IMR-90 (cell line): ENCODE results near the gene DCUN1D2. TPM values are rescaled to one million over a fixed set of nuclear protein-coding genes. Genes with fewer than 3 reads are reported as not detected.

Experiments
- ATAC-seq: fragments of 200-7000 bp; cut with Tn5 transposase; 2 replicates; pipeline ENCODE4 v1.9.1; 2020; ENCODE audit warnings: low read depth, mild to moderate bottlenecking, moderate library complexity
- BruUV-seq: library from RNA; stranded (reverse); fragments of 400-500 nt; replicated peaks from 2 replicates; lab custom pipeline; 2021; lab: Mats Ljungman, UMichigan
- CTCF ChIA-PET: fragments of 300-600 bp; formaldehyde crosslinking; extraction: SDS; loops from one replicate; lab custom pipeline; 2021; ENCODE audit warnings: antibody characterized with exemption; lab: Yijun Ruan, JAX
- POLR2A ChIA-PET: fragments of 300-600 bp; sonication (Branson Sonifier 250); formaldehyde crosslinking; loops from one replicate; lab custom pipeline; 2022; ENCODE audit warnings: antibody characterized with exemption; ENCODE audit not compliant: unreplicated experiment; lab: Charles Lee
- DNase-seq: peaks from one replicate; pipeline ENCODE4 v3.0.0; 2013
- H2AFZ ChIP-seq: replicated peaks from 2 replicates; pipeline ENCODE3; 2013; ENCODE audit warnings: low read length, mild to moderate bottlenecking; ENCODE audit not compliant: poor library complexity
- H2AK5ac ChIP-seq: 2 replicates; pipeline ENCODE4 v1.6.1; 2013; ENCODE audit warnings: low read depth, low read length, inconsistent platforms
- H2AK9ac ChIP-seq: replicated peaks from 2 replicates; pipeline ENCODE3; 2013; ENCODE audit warnings: mild to moderate bottlenecking, low read depth, low read length, moderate library complexity; ENCODE audit not compliant: poor library complexity
- H2BK120ac ChIP-seq: 2 replicates; pipeline ENCODE4 v1.6.1; 2013; ENCODE audit warnings: low read depth, low read length, inconsistent platforms
- H2BK15ac ChIP-seq: 3 replicates; pipeline ENCODE4 v1.6.1; 2013; ENCODE audit warnings: low read depth, low read length, inconsistent platforms
- H2BK20ac ChIP-seq: 2 replicates; pipeline ENCODE4 v1.6.1; 2013; ENCODE audit warnings: low read depth, mild to moderate bottlenecking, inconsistent platforms, low read length, moderate library complexity
- H2BK5ac ChIP-seq: 2 replicates; pipeline ENCODE4 v1.6.1; 2013; ENCODE audit warnings: mild to moderate bottlenecking, low read depth, low read length, inconsistent platforms; ENCODE audit not compliant: poor library complexity, severe bottlenecking
- H3K14ac ChIP-seq: replicated peaks from 2 replicates; pipeline ENCODE4 v1.6.1; 2013; ENCODE audit warnings: low read depth, low read length, inconsistent platforms
- H3K18ac ChIP-seq: 2 replicates; pipeline ENCODE4 v1.6.1; 2013; ENCODE audit warnings: low read depth, low read length, control low read depth
- H3K23ac ChIP-seq: 2 replicates; pipeline ENCODE4 v1.6.1; 2013; ENCODE audit warnings: low read depth, low read length, inconsistent platforms
- H3K27ac ChIP-seq: 2 replicates; pipeline ENCODE4 v1.5.1; 2013; ENCODE audit warnings: mild to moderate bottlenecking, control low read depth, low read length; ENCODE audit not compliant: insufficient read depth
- H3K27me3 ChIP-seq: 2 replicates; pipeline ENCODE4 v1.6.1; 2013; ENCODE audit warnings: low read length; ENCODE audit not compliant: control insufficient read depth, insufficient read depth
- H3K36me3 ChIP-seq: 2 replicates; pipeline ENCODE4 v1.6.1; 2013; ENCODE audit warnings: low read length, mixed read lengths; ENCODE audit not compliant: control insufficient read depth, insufficient read depth
- H3K4ac ChIP-seq: 2 replicates; pipeline ENCODE4 v1.6.1; 2013; ENCODE audit warnings: low read depth, low read length, inconsistent platforms
- H3K4me1 ChIP-seq: 2 replicates; pipeline ENCODE4 v1.6.1; 2013; ENCODE audit warnings: low read length, mixed read lengths; ENCODE audit not compliant: control insufficient read depth, insufficient read depth
- H3K4me2 ChIP-seq: 2 replicates; pipeline ENCODE4 v1.6.1; 2013; ENCODE audit warnings: low read depth, mild to moderate bottlenecking, control low read depth, low read length, moderate library complexity
- H3K4me3 ChIP-seq: 2 replicates; pipeline ENCODE4 v1.5.1; 2013; ENCODE audit warnings: low read depth, mild to moderate bottlenecking, control low read depth, low read length, moderate library complexity; ENCODE audit not compliant: insufficient read depth
- H3K56ac ChIP-seq: 2 replicates; pipeline ENCODE4 v1.6.1; 2013; ENCODE audit warnings: low read length, inconsistent platforms; ENCODE audit not compliant: insufficient read depth; ENCODE audit errors: extremely low read depth
- H3K79me1 ChIP-seq, 2 experiments: 2 replicates each; pipeline ENCODE4 v1.6.1; 2013; ENCODE audit warnings: low read length in 2 of 2, inconsistent platforms in 1 of 2, low read depth in 1 of 2
- H3K9ac ChIP-seq: 2 replicates; pipeline ENCODE4 v1.6.1; 2013; ENCODE audit warnings: low read depth, low read length, control low read depth
- H3K9me1 ChIP-seq: 2 replicates; pipeline ENCODE4 v1.6.1; 2013; ENCODE audit warnings: low read length, inconsistent platforms; ENCODE audit not compliant: insufficient read depth
- H3K9me3 ChIP-seq: 2 replicates; pipeline ENCODE4 v1.6.1; 2013; ENCODE audit warnings: low read length; ENCODE audit not compliant: control insufficient read depth, insufficient read depth
- H4K20me1 ChIP-seq: 2 replicates; pipeline ENCODE4 v1.6.1; 2013; ENCODE audit warnings: low read length, inconsistent platforms; ENCODE audit not compliant: insufficient read depth
- H4K5ac ChIP-seq: 2 replicates; pipeline ENCODE4 v1.6.1; 2013; ENCODE audit warnings: mild to moderate bottlenecking, low read depth, low read length, control low read depth
- H4K8ac ChIP-seq, 2 experiments: 2 replicates each; pipeline ENCODE4 v1.6.1; 2013; ENCODE audit warnings: low read depth in 2 of 2, low read length in 2 of 2, control low read depth in 1 of 2, inconsistent platforms in 1 of 2
- H4K91ac ChIP-seq: 2 replicates; pipeline ENCODE4 v1.6.1; 2013; ENCODE audit warnings: low read depth, low read length, inconsistent platforms; ENCODE audit not compliant: insufficient read depth
- BHLHE40 ChIP-seq: fragments of 150-350 bp; IDR thresholded peaks from 2 replicates; pipeline ENCODE4 v1.6.1; 2016; ENCODE audit warnings: mild to moderate bottlenecking, low read depth, low read length
- CEBPB ChIP-seq: IDR thresholded peaks from 2 replicates; pipeline ENCODE4 v1.6.1; 2012; ENCODE audit warnings: low read depth, low read length, improper control_type of control experiment
- CHD1 ChIP-seq: IDR thresholded peaks from 2 replicates; pipeline ENCODE4 v1.6.1; 2012; ENCODE audit warnings: low read depth, low read length, improper control_type of control experiment
- FOS ChIP-seq: fragments of 150-350 bp; IDR thresholded peaks from 2 replicates; pipeline ENCODE4 v1.6.1; 2016; ENCODE audit warnings: low read depth, low read length
- MAFK ChIP-seq: IDR thresholded peaks from 2 replicates; pipeline ENCODE4 v1.6.1; 2012; ENCODE audit warnings: low read depth, low read length, improper control_type of control experiment
- MAZ ChIP-seq: IDR thresholded peaks from 2 replicates; pipeline ENCODE4 v1.6.1; 2012; ENCODE audit warnings: low read depth, mild to moderate bottlenecking, low read length, improper control_type of control experiment, moderate library complexity, borderline replicate concordance
- MXI1 ChIP-seq: IDR thresholded peaks from 2 replicates; pipeline ENCODE4 v1.6.1; 2012; ENCODE audit warnings: low read depth, mild to moderate bottlenecking, low read length, moderate library complexity, borderline replicate concordance
- NFE2L2 ChIP-seq: fragments of 150-350 bp; IDR thresholded peaks from 2 replicates; pipeline ENCODE4 v1.6.1; 2016; ENCODE audit warnings: low read depth, mild to moderate bottlenecking, low read length
- POLR2A ChIP-seq: IDR thresholded peaks from 2 replicates; pipeline ENCODE4 v1.6.1; 2012; ENCODE audit warnings: mild to moderate bottlenecking, low read depth, low read length
- RAD21 ChIP-seq: IDR thresholded peaks from 2 replicates; pipeline ENCODE4 v1.6.1; 2012; ENCODE audit warnings: low read length, improper control_type of control experiment
- RCOR1 ChIP-seq: IDR thresholded peaks from 2 replicates; pipeline ENCODE4 v1.6.1; 2012; ENCODE audit warnings: mild to moderate bottlenecking, low read length, improper control_type of control experiment; ENCODE audit not compliant: insufficient replicate concordance
- RFX5 ChIP-seq: IDR thresholded peaks from 2 replicates; pipeline ENCODE4 v1.8.0; 2012; ENCODE audit warnings: low read depth, mild to moderate bottlenecking, low read length, moderate library complexity
- SMC3 ChIP-seq: fragments of 150-350 bp; IDR thresholded peaks from 2 replicates; pipeline ENCODE4 v1.6.1; 2016; ENCODE audit warnings: low read depth, mild to moderate bottlenecking, antibody characterized with exemption, low read length, moderate library complexity
- USF2 ChIP-seq: fragments of 150-350 bp; IDR thresholded peaks from 2 replicates; pipeline ENCODE4 v1.6.1; 2017; ENCODE audit warnings: mild to moderate bottlenecking, antibody characterized with exemption, low read length, low read depth
- WGBS, 2 experiments: methylation state at CpG; one replicate each; pipeline versions ENCODE4 v1.1.5 to v1.1.7; 2013; ENCODE audit warnings: missing lambda C conversion rate in 2 of 2; ENCODE audit not compliant: insufficient read length in 1 of 2; ENCODE audit errors: extremely low coverage in 2 of 2; 5-methylcytosine and 5-hydroxymethylcytosine counted together
- dilution Hi-C: fragments of 300-500 bp; cut with HindIII; formaldehyde crosslinking; loops from one replicate; pipeline ENCODE4 v1.14.3; 2018; ENCODE audit warnings: low sequenced_read_pairs; ENCODE audit not compliant: unreplicated experiment
- in situ Hi-C: fragments of 300-500 bp; cut with MboI; formaldehyde crosslinking; loops from 3 replicates; pipeline ENCODE4 v1.14.3; 2019; ENCODE audit warnings: low sequenced_read_pairs, inconsistent platforms, mixed read lengths
- intact Hi-C: fragments of 100-400 bp; cut with micrococcal nuclease; formaldehyde crosslinking; loops from 2 replicates; pipeline ENCODE4 v1.10.0; 2022
- polyA plus RNA-seq, 3 experiments: library from polyadenylated mRNA; depleted of rRNA; stranded (reverse); fragments of >200 nt; gene quantifications; 2 replicates each; pipeline ENCODE4 v1.2.3, GENCODE V29; 2012; ENCODE audit warnings: low replicate concordance in 1 of 3
- total RNA-seq: library from RNA; depleted of rRNA; stranded (reverse); fragments of >200 nt; gene quantifications from 2 replicates; pipeline ENCODE4 v1.2.3, GENCODE V29; 2012
- TF ChIP-seq, protein P1 (sequence below): fragments of 150-350 bp; IDR thresholded peaks from 2 replicates; pipeline ENCODE4 v1.6.1; 2016; ENCODE audit warnings: low read depth, mild to moderate bottlenecking, low read length, moderate library complexity, borderline replicate concordance
- TF ChIP-seq, protein P2 (sequence below): conservative IDR thresholded peaks from 2 replicates; pipeline ENCODE4 v1.5.1; 2012; ENCODE audit warnings: mild to moderate bottlenecking, low read depth, low read length, improper control_type of control experiment

DCUN1D2 gene
- total and polyA plus RNA-seq, 2 of the 4 experiments (the other 2 are of a cell fraction), result 8.1 to 11.5 TPM

- H2BK15ac ChIP-seq, result no peak overlapping the region
- peaks cover 17 to 36% of the 10 kb centered on the region in 2 experiments for H3K79me1 ChIP-seq
- intact Hi-C loops, result no loop called here
- POLR2A ChIA-PET, result no interaction called here
- H3K18ac ChIP-seq, result no peak overlapping the region
- peaks cover 8% of the 10 kb centered on the region; the same call in 1 of the 2 replicates for H3K9me1 ChIP-seq
- no peak overlapping the region for H4K91ac ChIP-seq
- BruUV-seq, result no TSS peak
- H4K5ac ChIP-seq, result no peak overlapping the region
- H3K4me1 ChIP-seq, result peaks cover 2% of the 10 kb centered on the region; the same call in 1 of the 2 replicates
- no peak overlapping the region for H4K8ac ChIP-seq
- H2BK5ac ChIP-seq, result no peak overlapping the region
- H3K9me3 ChIP-seq, result no peaks in the 10 kb centered on the region
- H4K20me1 ChIP-seq, result no peaks in the 10 kb centered on the region; the same call in none of the 2 replicates
- no peak overlapping the region for H3K23ac ChIP-seq
- no peak overlapping the region for H3K27ac ChIP-seq
- H3K56ac ChIP-seq, result no peak overlapping the region
- no peaks in the 10 kb centered on the region for H3K27me3 ChIP-seq
- ATAC-seq (no peak), DNase-seq (no peak)
- no peak overlapping the region for H3K4me2 ChIP-seq
- H2BK120ac ChIP-seq, result no peak overlapping the region
- TF ChIP-seq FOS, result no peak
- no peak for TF ChIP-seq MAFK
- TF ChIP-seq, protein P1, sequence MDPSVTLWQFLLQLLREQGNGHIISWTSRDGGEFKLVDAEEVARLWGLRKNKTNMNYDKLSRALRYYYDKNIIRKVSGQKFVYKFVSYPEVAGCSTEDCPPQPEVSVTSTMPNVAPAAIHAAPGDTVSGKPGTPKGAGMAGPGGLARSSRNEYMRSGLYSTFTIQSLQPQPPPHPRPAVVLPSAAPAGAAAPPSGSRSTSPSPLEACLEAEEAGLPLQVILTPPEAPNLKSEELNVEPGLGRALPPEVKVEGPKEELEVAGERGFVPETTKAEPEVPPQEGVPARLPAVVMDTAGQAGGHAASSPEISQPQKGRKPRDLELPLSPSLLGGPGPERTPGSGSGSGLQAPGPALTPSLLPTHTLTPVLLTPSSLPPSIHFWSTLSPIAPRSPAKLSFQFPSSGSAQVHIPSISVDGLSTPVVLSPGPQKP, result no peak
- no peak for TF ChIP-seq CEBPB
- TF ChIP-seq CHD1, result no peak
- TF ChIP-seq MXI1, result no peak
- TF ChIP-seq NFE2L2, result no peak
- TF ChIP-seq, protein P2, sequence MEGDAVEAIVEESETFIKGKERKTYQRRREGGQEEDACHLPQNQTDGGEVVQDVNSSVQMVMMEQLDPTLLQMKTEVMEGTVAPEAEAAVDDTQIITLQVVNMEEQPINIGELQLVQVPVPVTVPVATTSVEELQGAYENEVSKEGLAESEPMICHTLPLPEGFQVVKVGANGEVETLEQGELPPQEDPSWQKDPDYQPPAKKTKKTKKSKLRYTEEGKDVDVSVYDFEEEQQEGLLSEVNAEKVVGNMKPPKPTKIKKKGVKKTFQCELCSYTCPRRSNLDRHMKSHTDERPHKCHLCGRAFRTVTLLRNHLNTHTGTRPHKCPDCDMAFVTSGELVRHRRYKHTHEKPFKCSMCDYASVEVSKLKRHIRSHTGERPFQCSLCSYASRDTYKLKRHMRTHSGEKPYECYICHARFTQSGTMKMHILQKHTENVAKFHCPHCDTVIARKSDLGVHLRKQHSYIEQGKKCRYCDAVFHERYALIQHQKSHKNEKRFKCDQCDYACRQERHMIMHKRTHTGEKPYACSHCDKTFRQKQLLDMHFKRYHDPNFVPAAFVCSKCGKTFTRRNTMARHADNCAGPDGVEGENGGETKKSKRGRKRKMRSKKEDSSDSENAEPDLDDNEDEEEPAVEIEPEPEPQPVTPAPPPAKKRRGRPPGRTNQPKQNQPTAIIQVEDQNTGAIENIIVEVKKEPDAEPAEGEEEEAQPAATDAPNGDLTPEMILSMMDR, result no peak
- no peak for TF ChIP-seq RFX5
- TF ChIP-seq RCOR1, result no peak
- no peak for TF ChIP-seq USF2
- TF ChIP-seq POLR2A, result no peak
- no peak for TF ChIP-seq SMC3
- no peak for TF ChIP-seq MAZ
- TF ChIP-seq RAD21, result no peak
- TF ChIP-seq BHLHE40, result no peak
- H3K4ac ChIP-seq, result no peak overlapping the region
- in situ Hi-C loops, result no loop called here
- no peak overlapping the region for H2BK20ac ChIP-seq
- WGBS, 2 experiments, result 100% methylated on average over 2 of the region's 11 CpGs; no CpG with 5 or more reads in 1 of the 2 experiments
- peaks cover 39% of the 10 kb centered on the region for H3K36me3 ChIP-seq
- H2AK5ac ChIP-seq, result no peak overlapping the region
- no peak overlapping the region for H2AFZ ChIP-seq
- dilution Hi-C loops, result no loop called here
- no peak overlapping the region for H2AK9ac ChIP-seq
- no peak overlapping the region for H3K4me3 ChIP-seq
- no peak overlapping the region for H3K14ac ChIP-seq
- no peak overlapping the region for H3K9ac ChIP-seq
- CTCF ChIA-PET, result interaction anchor here (1.2 kb wide), 1 partner anchor 19 kb away, joined by 4 read pairs; no protein-coding TSS in a partner anchor
Measured at GRCh38 chr13:113475280-113475679, 15.2 kb downstream of the DCUN1D2 start.
